Cortex of kidney (tissue), 1 donor: Measurements from ENCODE around the gene GAK.

Source experiments
- DNase-seq: peaks from one replicate; lab custom pipeline; 2025; lab: John Stamatoyannopoulos, UW

GAK gene

DNA sequence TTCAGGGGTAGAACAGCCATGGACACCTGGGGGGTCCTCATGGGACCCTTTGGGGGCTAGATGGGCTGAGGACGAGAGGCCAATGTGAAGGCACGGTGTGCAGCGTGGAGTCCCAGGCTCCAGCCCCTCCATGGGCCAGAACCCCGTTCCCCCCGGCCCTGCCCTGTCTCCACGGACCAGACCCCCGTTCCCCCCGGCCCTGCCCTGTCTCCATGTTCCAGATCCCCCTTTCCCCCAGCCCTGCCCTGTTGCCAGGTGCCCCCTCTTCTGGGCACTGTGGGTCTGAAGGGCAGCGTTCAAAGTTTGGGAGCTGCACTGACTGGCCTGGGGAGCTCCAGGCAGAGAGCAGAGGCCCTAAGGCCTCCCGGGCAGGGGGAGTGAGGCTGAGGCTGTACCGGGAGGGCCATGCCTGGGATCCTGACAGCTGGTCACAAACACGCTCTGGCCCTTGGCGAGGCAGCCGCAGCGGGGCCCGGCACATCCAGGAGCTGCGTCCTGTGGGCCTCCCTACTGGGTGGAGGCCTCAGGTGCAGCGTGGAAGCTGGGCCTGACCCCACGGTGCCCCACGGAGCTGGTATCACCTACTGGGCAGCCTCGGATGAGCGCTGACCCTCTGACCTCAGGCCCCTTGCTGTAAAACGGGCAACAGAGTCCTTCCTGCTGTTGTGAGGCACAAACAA, 32.4 kb upstream of the GAK start:
- no peak for DNase-seq

GRCh38 chr4:963276-964225, 31.4 kb upstream of the GAK start:
- no peak for DNase-seq

DNA sequence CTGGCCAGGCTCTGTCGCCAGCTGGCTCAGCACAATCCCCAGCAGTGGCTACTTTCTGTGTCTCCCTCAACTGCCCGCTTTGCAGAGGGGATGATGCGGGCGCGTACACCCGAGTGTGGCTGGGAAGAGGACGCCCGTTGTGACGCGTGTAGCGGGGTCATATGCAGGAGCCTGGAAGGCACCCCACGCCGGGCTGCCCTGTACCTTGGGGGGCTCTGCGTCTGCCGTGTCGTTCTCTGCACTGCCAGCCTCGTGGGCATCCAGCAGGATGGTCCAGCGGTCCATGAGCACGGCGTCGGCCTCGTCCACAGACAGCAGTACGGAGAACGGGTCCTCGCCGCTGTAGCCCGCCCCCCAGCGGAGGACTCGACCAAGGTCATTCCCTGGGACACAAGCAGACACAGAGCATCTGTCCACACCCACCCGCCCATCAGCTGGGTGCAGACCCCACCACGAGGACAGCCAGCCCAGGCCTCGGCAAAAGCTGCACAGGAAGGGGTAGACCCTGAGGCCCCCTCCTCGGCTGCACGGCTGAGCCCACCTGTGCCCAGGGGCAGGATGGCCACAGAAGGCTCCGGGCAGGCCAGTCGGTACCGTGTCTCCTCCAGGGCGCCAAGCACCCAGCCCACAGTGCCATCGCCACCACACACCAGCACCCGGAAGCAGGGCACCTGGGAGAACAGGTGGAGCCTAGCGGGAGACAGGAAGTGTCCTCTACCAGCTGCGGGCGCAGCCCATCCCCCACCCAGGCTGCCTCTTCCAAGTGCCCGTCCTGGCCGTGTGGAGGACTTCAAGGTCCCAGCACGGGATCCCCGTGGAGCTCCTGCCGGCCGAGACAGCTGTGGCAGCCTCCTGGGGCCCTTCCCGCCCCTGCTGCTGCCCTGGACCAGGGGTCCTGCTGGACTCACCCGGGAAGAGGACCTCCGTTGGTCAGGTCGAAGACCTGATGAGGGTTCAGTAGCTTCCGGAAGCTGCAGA, 30.4 kb upstream of the GAK start:
- DNase-seq: no peak

DNA sequence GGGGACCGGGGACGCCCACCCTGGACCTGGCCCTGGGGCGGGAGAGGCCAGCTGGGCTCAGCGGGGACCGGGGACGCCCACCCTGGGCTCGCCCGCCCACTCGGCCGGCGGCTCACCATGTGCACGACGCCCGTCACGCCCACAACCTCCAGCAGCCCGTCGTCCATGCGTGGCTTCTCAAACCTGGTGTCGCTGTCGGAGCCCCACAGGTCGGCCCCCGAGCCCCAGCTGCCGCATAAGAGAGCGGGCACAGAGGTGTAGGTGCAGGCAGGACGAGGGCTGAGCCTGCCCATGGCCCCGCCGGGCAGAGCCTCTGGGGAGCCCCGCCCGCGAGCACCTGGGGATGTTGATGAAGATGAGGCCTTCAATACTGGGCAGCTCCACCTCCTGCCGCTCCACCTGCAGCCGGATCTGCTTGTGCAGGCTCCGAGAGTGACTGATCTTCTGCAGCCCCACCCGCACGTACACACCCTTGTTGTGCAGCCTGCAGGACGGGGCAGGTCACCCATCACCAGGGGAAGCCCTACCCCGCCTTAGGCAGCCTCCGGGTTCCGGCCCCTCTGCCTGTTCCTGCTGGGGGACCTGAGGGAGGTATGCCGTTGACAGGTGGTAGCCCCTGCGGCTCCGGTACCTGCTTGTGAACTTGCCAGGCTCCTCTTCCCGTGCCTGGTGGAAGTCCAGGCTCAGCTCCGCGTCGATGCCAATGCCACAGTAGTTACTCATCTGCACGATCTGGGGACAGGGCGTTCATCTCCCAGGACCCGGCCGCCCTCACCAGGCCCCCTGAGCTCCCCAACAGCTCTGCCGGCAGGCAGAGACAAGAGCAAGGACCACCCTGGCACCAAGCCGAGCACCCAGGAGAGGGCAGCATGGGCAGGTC, 29.5 kb upstream of the GAK start:
- no peak for DNase-seq

DNA sequence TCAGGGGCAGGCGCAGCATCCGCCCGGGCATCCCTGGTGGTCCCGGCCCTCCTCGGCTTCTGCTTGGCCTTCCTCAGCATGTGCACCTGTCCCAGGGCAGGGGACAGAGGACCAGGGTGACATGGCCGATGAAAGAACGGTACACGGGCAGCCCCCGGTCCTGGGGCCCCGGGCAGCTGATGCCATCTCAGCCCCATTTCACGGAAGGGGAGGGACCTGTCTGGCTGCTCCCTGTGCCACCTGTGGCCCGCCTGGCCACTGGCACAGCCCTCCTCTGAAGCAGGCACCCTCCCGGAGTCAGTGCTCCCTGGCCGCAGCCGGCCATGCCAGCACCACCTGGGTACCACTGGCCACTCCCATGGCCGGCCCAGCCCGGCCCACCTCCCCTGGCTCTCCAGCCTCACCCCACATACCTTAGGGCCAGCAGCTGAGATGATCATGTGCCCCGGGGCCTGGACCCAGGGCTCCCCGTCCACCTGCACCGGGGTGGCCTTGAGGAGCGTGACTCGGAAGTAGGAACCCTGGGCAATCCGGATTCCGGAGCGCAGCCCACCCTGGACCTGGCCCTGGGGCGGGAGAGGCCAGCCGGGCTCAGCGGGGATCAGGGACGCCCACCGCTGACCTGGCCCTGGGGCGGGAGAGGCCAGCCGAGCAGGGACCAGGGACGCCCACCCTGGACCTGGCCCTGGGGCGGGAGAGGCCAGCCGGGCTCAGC, 28.7 kb upstream of the GAK start:
- no peak for DNase-seq

GRCh38 chr4:960140-960635, 28.1 kb upstream of the GAK start:
- DNase-seq: no peak

GRCh38 chr4:959338-960139, 27.4 kb upstream of the GAK start:
- DNase-seq: no peak

DNA sequence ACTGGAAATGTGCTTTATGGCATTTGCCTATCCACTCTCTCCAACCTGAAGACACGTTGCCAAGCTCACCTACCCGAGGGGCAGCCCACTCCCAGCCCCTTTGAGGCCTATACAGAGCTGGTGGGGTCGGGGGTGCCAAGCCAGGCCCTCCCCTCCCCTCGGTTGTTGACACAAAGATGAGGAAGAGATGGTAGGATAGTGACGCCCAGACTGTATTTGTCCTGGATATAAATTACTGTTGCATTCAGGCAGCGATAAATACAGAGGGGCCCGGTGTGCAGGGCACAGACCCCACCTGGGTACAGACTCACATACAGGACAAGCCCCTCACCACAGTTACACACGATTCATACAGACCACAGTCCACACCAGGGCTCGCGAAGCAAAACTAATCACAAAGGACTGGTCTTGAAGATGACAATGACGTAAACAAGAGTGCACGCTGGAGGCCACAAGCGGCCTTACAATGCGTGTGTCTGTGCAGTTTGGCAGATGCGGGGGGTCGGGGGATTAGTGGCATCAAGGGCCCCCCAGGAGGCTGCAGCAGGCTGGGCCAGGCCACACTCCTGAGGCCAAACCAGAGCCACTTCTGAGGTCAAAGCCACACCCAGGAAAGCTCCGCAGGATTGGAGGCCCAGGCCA, 26.7 kb upstream of the GAK start:
- no peak for DNase-seq

GRCh38 chr4:958314-958665, 26.2 kb upstream of the GAK start:
- DNase-seq: no peak

- DNase-seq: no peak
Measured at GRCh38 chr4:957581-958313, 25.6 kb upstream of the GAK start.

DNA sequence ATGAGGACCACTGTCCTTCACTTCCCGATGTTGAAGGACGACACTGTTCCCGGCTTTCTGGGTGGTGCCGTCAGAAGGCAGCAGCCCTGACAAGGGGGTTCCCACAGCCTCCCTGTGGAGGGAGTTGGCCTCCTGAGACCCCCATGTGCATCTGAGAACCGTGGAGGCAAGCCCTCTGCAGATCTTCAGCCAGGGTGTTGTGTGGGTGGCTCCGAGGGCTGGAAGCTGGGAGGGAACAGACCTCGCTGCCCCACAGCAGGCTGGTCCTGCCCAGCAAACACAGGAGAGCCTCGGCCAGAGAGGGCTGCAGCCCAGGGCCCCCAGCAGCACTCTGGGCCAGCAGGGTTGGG, 25.1 kb upstream of the GAK start:
- no peak for DNase-seq

DNA sequence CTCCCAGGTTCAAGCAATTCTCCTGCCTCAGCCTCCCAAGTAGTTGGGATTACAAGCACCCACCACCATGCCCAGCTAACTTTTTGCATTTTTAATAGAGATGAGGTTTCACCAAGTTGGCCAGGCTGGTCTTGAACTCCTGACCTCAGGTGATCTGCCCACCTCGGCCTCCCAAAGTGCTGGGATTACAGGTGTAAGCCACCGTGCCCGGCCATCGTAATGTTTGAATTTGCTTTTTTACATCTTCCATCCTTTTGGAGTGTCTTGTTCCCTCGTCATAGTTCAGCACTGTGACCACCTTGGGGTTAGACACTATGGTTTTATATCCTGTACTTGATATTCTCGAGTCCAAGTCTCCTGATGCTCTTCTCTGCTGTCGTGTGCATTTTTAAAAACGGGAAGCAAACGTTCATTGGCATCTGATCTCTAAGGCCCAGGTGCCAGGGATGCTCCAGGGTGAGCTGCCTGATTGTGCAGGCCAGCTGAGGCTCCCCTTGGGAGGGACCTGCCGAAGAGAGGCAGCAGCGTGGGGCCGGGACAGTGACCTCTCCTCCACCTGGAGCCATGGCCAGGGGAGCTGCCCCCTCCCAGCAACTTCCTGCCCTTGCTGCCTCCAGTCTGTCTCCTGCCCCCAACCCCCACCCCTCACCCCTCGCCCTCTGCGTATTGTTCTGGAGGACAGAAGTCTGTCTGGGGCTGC, 24.6 kb upstream of the GAK start:
- no peak for DNase-seq

DNA sequence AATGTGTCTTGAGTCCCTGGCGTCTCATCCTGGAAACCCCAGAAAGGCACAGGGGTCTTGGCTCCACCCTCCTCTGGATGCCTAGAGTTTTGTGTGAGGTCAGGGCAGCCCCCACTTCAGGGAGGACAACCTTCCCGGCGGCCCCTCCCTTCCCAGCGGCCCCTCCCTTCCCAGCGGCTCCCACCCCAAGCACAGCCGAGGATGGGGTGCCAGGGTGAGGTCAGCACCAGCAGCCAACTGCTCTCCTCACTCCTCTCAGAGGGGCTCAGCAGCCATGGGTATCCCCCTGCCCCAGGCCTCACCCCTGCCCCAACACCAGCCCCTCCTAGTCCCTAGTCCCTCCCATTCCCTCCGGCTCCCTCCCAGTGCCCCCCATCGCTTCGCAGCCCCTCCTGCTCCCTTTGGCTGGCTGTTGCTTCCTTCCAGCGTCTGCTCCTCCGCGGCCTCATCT, 23.8 kb upstream of the GAK start:
- DNase-seq: no peak

GRCh38 chr4:955161-955921, 23.2 kb upstream of the GAK start:
- DNase-seq: no peak

DNA sequence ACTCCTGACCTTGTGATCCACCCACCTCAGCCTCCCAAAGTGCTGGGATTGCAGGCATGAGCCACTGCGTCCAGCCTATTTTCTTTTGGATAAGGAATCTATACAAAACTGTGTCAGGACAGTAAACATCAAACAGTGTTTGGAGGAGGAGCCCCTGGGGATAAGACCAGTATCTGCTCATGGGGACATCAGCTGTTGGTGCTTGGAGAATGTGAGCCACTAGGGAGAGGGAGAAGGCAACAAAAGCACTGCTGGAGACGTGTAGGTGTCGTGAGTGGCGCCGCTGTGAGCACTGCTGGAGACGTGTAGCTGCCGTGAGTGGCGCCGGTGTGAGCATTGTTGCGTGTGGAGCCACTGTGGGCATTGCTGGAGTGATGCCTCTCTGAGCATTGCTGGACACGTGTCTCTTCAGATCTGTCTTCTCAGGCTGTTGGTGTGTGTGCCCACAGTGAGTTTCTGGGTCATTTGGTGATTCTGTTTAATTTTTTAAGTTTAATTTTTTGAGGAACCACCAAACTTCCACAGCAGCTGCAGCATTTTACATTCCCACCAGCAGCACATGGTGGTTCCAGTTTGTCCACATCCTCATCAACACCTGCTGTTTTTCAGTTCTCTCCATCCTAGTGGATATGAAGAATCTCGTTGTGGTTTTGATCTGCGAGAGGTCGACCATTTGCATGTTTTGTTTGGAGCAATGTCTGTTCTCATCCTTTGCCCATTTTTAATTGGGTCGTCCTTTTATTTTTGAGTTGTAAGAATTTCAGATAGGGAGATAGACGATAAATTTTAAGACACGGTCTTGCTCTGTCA, 22.3 kb upstream of the GAK start:
- DNase-seq: no peak

- DNase-seq: no peak
Measured at GRCh38 chr4:953574-953915, 21.4 kb upstream of the GAK start.
